Pancreas (tissue), 10 donors: ENCODE results near the gene HMGB3. TPM values are rescaled to one million over a fixed set of nuclear protein-coding genes. Genes with fewer than 3 reads are reported as not detected.

Experiments used
- ATAC-seq, 4 donors: fragments of 200-7000 bp; cut with Tn5 transposase; one replicate each; pipeline versions ENCODE4 v1.8.0 to v1.9.1; 2020; ENCODE audit warnings: mild to moderate bottlenecking in 4 of 4, moderate library complexity in 4 of 4
- DNase-seq, 6 donors: peaks; one replicate each; pipeline ENCODE4 v3.0.0-alpha.2; 2020
- FAIRE-seq: peaks from 2 replicates; lab custom pipeline; 2012; peaks lifted over from hg19 to GRCh38; lab: Jason Lieb, UNC
- H3K27ac ChIP-seq, 4 donors: fragments of 200-600 bp; sonication (generic); 1 replicate in 3 of 4; 2 replicates in 1 of 4; pipeline versions ENCODE4 v1.5.0 to v1.8.0; 2020
- H3K27me3 ChIP-seq, 4 donors: fragments of 200-600 bp; one replicate each; pipeline ENCODE4 v1.8.0; 2021
- H3K36me3 ChIP-seq, 3 donors: fragments of 200-600 bp; sonication (generic) in 1 of 3; one replicate each; pipeline versions ENCODE4 v1.5.0 to v1.8.0; 2020 to 2021
- H3K4me1 ChIP-seq, 3 donors: fragments of 200-600 bp; one replicate each; pipeline ENCODE4 v1.8.0; 2021
- H3K4me3 ChIP-seq, 4 donors: fragments of 200-600 bp; sonication (generic) in 2 of 4; one replicate each; pipeline versions ENCODE4 v1.5.0 to v1.8.0; 2020 to 2021
- H3K9me3 ChIP-seq, 4 donors: fragments of 200-600 bp; one replicate each; pipeline ENCODE4 v1.8.0; 2021
- CTCF ChIP-seq, 4 donors: fragments of 200-600 bp; sonication (generic) in 3 of 4; IDR thresholded peaks; one replicate each; pipeline versions ENCODE4 v1.5.0 to v1.8.0; 2021; ENCODE audit warnings: antibody characterized with exemption in 4 of 4
- WGBS, 2 donors: extraction: QIAGEN DNeasy Blood & Tissue Kit; methylation state at CpG; one replicate each; pipeline ENCODE4 v1.1.7; 2013; 5-methylcytosine and 5-hydroxymethylcytosine counted together
- intact Hi-C, 3 donors: fragments of 100-400 bp; cut with DNase I; formaldehyde crosslinking; loops; one replicate each; pipeline versions ENCODE4 v1.11.1 to v1.14.2; 2022
- polyA plus RNA-seq, 2 donors: library from polyadenylated mRNA; stranded (reverse); fragments of 200-250 nt; gene quantifications; one replicate each; pipeline ENCODE4 v1.2.3, GENCODE V29; 2013
- total RNA-seq, 6 donors: library from RNA; stranded (reverse); fragmentation: NEBNext Ultra II Directional in 4 of 6; extraction: Animal tissue kit (Norgen Biotek cat#: 25700) in 4 of 6; gene quantifications; one replicate each; pipeline versions ENCODE4 v1.2.1 to v1.2.4, GENCODE V29; 2021 to 2023
- donor health status: healthy with polysubstance abuse.
- donor health status: DM: no; HTN: no; CAD: no; lungs with moderate emphysema.
- donor health status: DM: no; HTN: no; CAD: no.
- donor health status: control.
- donor health status: control.
- donor health status: Bipolar disorder and iron deficiency.
- donor health status: DM: yes; HTN: yes; CAD: no.
- donor health status: DM: no; HTN: no; CAD: no.
- donor health status: DM: no; HTN: no; CAD: no.
- donor health status: DM: yes; HTN: yes; CAD: no.

HMGB3 gene
- total and polyA plus RNA-seq, 8 donors: 3.9 to 17.4 (median 7.7) TPM

DNA sequence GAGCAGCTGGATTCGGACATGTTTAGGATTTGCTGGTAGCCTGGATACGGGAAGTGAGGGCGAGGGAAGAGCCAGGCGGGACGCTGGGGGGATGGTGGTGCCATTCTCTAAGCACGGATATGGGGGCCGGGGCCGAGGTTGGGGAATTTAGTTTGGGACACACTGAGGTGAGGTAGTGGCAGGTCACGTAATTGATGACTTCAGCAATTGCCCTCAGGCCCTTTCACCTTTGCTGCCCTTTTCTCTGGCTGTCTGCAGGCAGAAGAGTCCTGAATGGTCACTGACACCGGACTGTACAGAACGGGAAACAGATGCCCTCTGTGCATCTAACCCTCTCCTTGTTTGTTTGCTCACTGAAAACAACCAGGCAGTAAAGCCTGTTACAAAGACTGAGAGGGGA is 16.9 kb upstream of the HMGB3 start:
- no peaks in the 10 kb centered on the region for H3K36me3 ChIP-seq
- H3K4me1 ChIP-seq: no peaks in the 10 kb centered on the region
- no peaks in the 10 kb centered on the region for H3K27me3 ChIP-seq
- WGBS, 2 donors: 53 to 65% methylated on average over 11 of the region's 11 CpGs
- H3K9me3 ChIP-seq: no peaks in the 10 kb centered on the region
- no peak for DNase-seq
- no peak overlapping the region for H3K4me3 ChIP-seq
- no peak for ATAC-seq
- no peak for FAIRE-seq
- H3K27ac ChIP-seq: no peak overlapping the region
- intact Hi-C loops: no loop called here
- TF ChIP-seq CTCF (IDR thresholded peaks at IDR 0.05): no peak

GRCh38 chrX:150966742-150967141 is 16.4 kb upstream of the HMGB3 start:
- no peaks in the 10 kb centered on the region for H3K4me1 ChIP-seq
- ATAC-seq (peak in 1 of 4 donors; percentile 38), DNase-seq (no peak), FAIRE-seq (no peak)
- H3K4me3 ChIP-seq: no peak overlapping the region
- 38 to 45% methylated on average over 3 of the region's 3 CpGs for WGBS, 2 donors
- TF ChIP-seq CTCF (IDR thresholded peaks at IDR 0.05): no peak
- H3K9me3 ChIP-seq: no peaks in the 10 kb centered on the region
- intact Hi-C loops: no loop called here
- H3K27me3 ChIP-seq: no peaks in the 10 kb centered on the region
- no peaks in the 10 kb centered on the region for H3K36me3 ChIP-seq
- no peak overlapping the region for H3K27ac ChIP-seq

DNA sequence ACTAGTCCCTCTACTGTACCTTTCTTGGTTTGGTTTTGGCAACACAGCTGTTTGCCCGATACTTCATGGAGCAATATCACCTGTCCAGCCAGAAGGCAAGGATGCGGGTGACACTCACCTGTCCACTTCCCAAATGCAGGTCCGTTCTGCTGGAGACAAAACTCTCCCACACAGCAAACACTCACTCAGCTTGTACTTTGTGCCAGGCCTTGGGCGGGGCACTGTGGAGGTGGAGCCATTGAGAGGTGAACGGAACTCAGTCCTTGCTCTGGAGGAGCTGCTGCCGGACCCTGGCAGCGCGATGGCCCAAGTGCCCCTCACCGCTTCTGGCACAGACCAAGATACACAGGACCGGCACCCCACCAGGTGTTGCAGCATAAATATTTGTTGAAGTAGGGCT is 15.3 kb upstream of the HMGB3 start:
- no peak overlapping the region for H3K4me3 ChIP-seq
- no peaks in the 10 kb centered on the region for H3K27me3 ChIP-seq
- intact Hi-C loops: no loop called here
- DNase-seq: no peak
- 72 to 73% methylated on average over 10 of the region's 10 CpGs for WGBS, 2 donors
- no peaks in the 10 kb centered on the region for H3K36me3 ChIP-seq
- no peaks in the 10 kb centered on the region for H3K4me1 ChIP-seq
- no peak for FAIRE-seq
- no peak for TF ChIP-seq CTCF (IDR thresholded peaks at IDR 0.05)
- no peak overlapping the region for H3K27ac ChIP-seq
- no peak for ATAC-seq
- no peaks in the 10 kb centered on the region for H3K9me3 ChIP-seq

DNA sequence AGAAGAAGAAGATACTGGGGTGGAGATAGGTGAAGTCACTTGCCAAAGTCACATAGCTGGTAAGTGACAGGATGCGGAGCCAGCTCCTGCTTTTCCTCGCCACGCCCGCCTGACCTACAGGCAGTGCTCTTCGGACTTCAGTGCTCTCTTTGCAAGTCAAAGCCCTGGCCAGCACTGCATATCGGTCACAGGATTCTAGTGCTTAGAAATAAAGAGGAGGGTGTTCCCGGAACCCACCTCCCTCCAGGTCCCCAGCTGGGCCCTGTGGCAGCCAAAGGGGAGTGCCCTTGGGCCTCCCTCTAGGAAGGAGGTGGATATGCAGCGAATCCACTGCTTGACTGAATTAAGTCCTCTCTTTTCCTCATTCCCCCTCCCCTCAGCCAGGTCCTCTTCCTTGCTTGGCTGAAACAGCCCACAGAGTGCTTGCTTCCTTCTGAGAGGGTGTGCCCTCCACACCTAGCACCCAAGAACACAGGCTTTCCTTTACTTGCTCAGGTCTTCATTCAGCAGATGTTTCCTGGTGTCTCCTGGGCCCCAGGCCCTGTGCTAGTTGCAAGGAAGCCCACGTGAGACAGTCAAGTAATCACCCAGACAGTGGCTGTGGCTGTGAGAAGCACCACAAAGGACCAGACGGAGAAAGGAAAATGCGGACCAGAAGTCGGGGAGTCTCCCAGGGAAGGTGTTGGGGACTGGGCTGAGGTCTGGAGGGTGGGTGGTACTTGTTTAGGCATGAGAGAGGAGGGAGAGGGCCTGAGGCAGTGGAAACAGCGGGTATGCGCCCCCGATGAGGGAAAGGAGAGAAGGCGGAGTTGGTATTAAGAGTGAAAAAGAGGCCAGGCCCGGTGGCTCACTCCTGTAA is 14.0 kb upstream of the HMGB3 start:
- no peaks in the 10 kb centered on the region for H3K4me1 ChIP-seq
- no peak overlapping the region for H3K27ac ChIP-seq
- H3K4me3 ChIP-seq: no peak overlapping the region
- DNase-seq (no peak), ATAC-seq (no peak), FAIRE-seq (no peak)
- WGBS, 2 donors: 80 to 84% methylated on average over 17 of the region's 17 CpGs
- intact Hi-C loops: no loop called here
- no peaks in the 10 kb centered on the region for H3K9me3 ChIP-seq
- no peak for TF ChIP-seq CTCF (IDR thresholded peaks at IDR 0.05)
- H3K36me3 ChIP-seq: no peaks in the 10 kb centered on the region
- H3K27me3 ChIP-seq: no peaks in the 10 kb centered on the region

GRCh38 chrX:150972450-150972849 is 10.7 kb upstream of the HMGB3 start:
- FAIRE-seq: no peak
- no peak overlapping the region for H3K27ac ChIP-seq
- no peak for DNase-seq
- no peak for ATAC-seq
- H3K27me3 ChIP-seq: no peaks in the 10 kb centered on the region
- H3K4me3 ChIP-seq: no peak overlapping the region
- intact Hi-C loops: no loop called here
- no peak for TF ChIP-seq CTCF (IDR thresholded peaks at IDR 0.05)
- no peaks in the 10 kb centered on the region for H3K4me1 ChIP-seq
- no peaks in the 10 kb centered on the region for H3K36me3 ChIP-seq
- no peaks in the 10 kb centered on the region for H3K9me3 ChIP-seq
- WGBS, 2 donors: 50 to 68% methylated on average over 2 of the region's 2 CpGs
